Measurements from ENCODE around the gene TMPRSS11F.

TMPRSS11F gene

DNA sequence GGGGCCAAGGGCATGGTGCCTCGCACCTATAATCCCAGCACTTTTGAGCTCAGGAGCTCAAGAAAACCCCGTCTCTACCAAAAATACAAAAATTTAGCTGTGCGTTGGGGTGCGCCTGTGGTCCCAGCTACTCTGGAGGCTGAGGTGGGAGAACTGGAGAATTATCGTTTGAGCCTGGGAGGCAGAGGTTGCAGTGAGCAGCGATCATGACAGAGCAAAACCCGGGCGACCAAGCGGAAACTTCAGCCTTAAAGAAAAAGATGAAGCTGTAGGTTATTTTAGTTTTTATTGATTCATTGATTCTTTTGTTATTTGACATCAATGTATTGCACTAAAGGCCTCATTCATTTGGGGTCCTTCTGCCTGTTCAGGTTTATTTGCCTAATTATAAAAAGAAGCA lies 5.4 kb downstream of the TMPRSS11F start:
- no peak overlapping the region for H3K4me3 ChIP-seq (ENCODE audit: low read depth, low read length)
- CTCF ChIA-PET: no interaction called here
- no peak overlapping the region for H3K27ac ChIP-seq (ENCODE audit: extremely low read depth, low read depth, low read length)
- no peaks in the 10 kb centered on the region for H3K36me3 ChIP-seq (ENCODE audit: control insufficient read depth in 2 of 2, insufficient read depth in 1 of 2, low read length in 2 of 2)
- TF ChIP-seq ZSCAN16 (tag by site-specific recombination; IDR thresholded peaks at IDR 0.05): no peak
- TF ChIP-seq, protein P1, sequence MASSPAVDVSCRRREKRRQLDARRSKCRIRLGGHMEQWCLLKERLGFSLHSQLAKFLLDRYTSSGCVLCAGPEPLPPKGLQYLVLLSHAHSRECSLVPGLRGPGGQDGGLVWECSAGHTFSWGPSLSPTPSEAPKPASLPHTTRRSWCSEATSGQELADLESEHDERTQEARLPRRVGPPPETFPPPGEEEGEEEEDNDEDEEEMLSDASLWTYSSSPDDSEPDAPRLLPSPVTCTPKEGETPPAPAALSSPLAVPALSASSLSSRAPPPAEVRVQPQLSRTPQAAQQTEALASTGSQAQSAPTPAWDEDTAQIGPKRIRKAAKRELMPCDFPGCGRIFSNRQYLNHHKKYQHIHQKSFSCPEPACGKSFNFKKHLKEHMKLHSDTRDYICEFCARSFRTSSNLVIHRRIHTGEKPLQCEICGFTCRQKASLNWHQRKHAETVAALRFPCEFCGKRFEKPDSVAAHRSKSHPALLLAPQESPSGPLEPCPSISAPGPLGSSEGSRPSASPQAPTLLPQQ (tag by site-specific recombination; IDR thresholded peaks at IDR 0.05): no peak
- no peak for TF ChIP-seq TCF7L2 (IDR thresholded peaks at IDR 0.05; ENCODE audit: borderline replicate concordance, low read depth, low read length)
- no peak for TF ChIP-seq ZBTB21 (tag by site-specific recombination; IDR thresholded peaks at IDR 0.05)
- no peak for TF ChIP-seq GLIS2 (tag by site-specific recombination; IDR thresholded peaks at IDR 0.05)
- TF ChIP-seq ZNF792 (tag by site-specific recombination; IDR thresholded peaks at IDR 0.05): no peak
- TF ChIP-seq ZBTB17 (tag by site-specific recombination; IDR thresholded peaks at IDR 0.05): no peak
- no peak for TF ChIP-seq ZNF48 (tag by site-specific recombination; IDR thresholded peaks at IDR 0.05)
- no peak for TF ChIP-seq REPIN1 (tag by site-specific recombination; IDR thresholded peaks at IDR 0.05; ENCODE audit: low read depth)
- TF ChIP-seq ZNF660 (tag by site-specific recombination; IDR thresholded peaks at IDR 0.05): no peak
- POLR2A ChIA-PET: no interaction called here
- H3K9me3 ChIP-seq (ENCODE audit: control insufficient read depth, insufficient read depth, low read depth, low read length): no peaks in the 10 kb centered on the region
- H3K4me1 ChIP-seq (ENCODE audit: control insufficient read depth, insufficient read depth, low read length): no peaks in the 10 kb centered on the region

DNA sequence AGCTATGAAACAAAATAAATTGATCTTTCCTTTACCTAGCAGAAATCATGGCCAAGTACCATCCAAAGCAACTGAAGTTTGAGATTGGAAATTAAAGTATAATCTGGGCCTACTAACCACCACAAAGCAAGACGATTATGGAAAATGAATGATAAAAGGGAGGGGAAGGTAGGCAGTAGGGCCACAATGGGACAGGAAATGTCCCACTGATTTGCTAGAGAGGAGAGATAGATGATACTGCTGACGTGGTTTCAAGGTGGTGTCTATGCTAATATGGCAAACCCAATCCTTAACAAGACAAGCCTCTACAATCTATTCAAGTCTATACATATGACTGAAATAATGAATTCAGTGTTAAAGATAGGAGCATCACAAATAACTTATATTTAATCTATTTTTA lies 6.1 kb downstream of the TMPRSS11F start:
- Histone ChIP-seq H3K4me1 (ENCODE audit: control insufficient read depth, insufficient read depth, low read length) (no peaks in the 10 kb centered on the region), H3K9me3 (ENCODE audit: control insufficient read depth, insufficient read depth, low read depth, low read length) (no peaks in the 10 kb centered on the region), H3K4me3 (ENCODE audit: low read depth, low read length) (no peak overlapping the region), H3K36me3 (ENCODE audit: control insufficient read depth in 2 of 2, insufficient read depth in 1 of 2, low read length in 2 of 2) (no peaks in the 10 kb centered on the region), H3K27ac (ENCODE audit: extremely low read depth, low read depth, low read length) (no peak overlapping the region)
- POLR2A ChIA-PET: no interaction called here
- CTCF ChIA-PET: no interaction called here
- TF ChIP-seq ZBTB1 (tag by site-specific recombination; IDR thresholded peaks at IDR 0.05) (no peak), ZNF157 (tag by site-specific recombination; IDR thresholded peaks at IDR 0.05) (no peak), ZNF768 (tag by site-specific recombination; IDR thresholded peaks at IDR 0.05) (no peak), ZNF394 (tag by site-specific recombination; IDR thresholded peaks at IDR 0.05; ENCODE audit: borderline replicate concordance) (no peak), GLI4 (tag by site-specific recombination; IDR thresholded peaks at IDR 0.05) (no peak), ZNF221 (tag by site-specific recombination; IDR thresholded peaks at IDR 0.05; ENCODE audit: borderline replicate concordance) (no peak), ZNF146 (tag by site-specific recombination; IDR thresholded peaks at IDR 0.05) (no peak), ZNF544 (tag by site-specific recombination; IDR thresholded peaks at IDR 0.05) (no peak), ZBTB8A (tag by site-specific recombination; IDR thresholded peaks at IDR 0.05) (no peak), FEZF1 (tag by site-specific recombination; IDR thresholded peaks at IDR 0.05) (no peak), SCRT2 (tag by site-specific recombination; IDR thresholded peaks at IDR 0.05) (no peak), TRIM28 (IDR thresholded peaks at IDR 0.05; ENCODE audit: borderline replicate concordance, low read length) (no peak), ZNF792 (tag by site-specific recombination; IDR thresholded peaks at IDR 0.05) (no peak), ATF2 (tag by site-specific recombination; IDR thresholded peaks at IDR 0.05; ENCODE audit: low read depth) (no peak), ZNF677 (tag by site-specific recombination; IDR thresholded peaks at IDR 0.05) (no peak), ZNF501 (tag by site-specific recombination; IDR thresholded peaks at IDR 0.05) (no peak), ZNF549 (tag by site-specific recombination; IDR thresholded peaks at IDR 0.05) (no peak), ZNF473 (tag by site-specific recombination; IDR thresholded peaks at IDR 0.05) (no peak)
- TF ChIP-seq, protein P2, sequence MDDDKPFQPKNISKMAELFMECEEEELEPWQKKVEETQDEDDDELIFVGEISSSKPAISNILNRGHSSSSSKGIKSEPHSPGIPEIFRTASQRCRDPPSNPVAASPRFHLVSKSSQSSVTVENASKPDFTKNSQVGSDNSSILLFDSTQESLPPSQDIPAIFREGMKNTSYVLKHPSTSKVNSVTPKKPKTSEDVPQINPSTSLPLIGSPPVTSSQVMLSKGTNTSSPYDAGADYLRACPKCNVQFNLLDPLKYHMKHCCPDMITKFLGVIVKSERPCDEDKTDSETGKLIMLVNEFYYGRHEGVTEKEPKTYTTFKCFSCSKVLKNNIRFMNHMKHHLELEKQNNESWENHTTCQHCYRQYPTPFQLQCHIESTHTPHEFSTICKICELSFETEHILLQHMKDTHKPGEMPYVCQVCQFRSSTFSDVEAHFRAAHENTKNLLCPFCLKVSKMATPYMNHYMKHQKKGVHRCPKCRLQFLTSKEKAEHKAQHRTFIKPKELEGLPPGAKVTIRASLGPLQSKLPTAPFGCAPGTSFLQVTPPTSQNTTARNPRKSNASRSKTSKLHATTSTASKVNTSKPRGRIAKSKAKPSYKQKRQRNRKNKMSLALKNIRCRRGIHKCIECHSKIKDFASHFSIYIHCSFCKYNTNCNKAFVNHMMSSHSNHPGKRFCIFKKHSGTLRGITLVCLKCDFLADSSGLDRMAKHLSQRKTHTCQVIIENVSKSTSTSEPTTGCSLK (tag by site-specific recombination; IDR thresholded peaks at IDR 0.05): no peak

All from HEK293 (cell line).